Stimulated activated CD8-positive, alpha-beta memory T cell treated with anti-CD3 and anti-CD28 coated beads, Interleukin-4, amount 100 ng/mL, for 48 hours (primary cell): ENCODE measurements around the gene TMEM138.
"Not testable (repeated sequence)": the region's sequence is repeated elsewhere in the genome, so short reads cannot be mapped to it uniquely, and the experiment has no call there.

Source experiments
- DNase-seq: peaks from one replicate; pipeline ENCODE4 v3.0.0-alpha.2; 2020

The TMEM138 gene

DNA sequence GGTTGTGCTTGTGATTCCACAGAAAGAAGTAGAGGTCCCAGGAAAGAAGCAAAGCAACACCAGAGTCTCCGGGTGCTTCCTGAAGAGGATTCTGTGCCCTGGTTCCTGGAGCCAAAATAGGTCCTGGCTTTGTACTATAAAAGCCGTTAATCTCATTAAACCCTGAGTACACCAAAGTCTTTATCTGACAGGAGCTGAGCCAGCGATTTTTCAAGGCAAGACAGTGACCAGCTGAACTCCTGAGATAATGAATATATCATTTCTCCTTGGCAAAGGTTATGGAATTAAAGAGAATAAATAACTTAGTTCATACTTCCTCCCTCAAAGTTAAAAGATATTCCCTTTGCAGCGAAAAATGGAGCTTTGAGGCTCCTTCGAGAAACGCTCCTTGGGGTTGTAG lies 5.2 kb downstream of the TMEM138 start:
- DNase-seq: no peak

DNA sequence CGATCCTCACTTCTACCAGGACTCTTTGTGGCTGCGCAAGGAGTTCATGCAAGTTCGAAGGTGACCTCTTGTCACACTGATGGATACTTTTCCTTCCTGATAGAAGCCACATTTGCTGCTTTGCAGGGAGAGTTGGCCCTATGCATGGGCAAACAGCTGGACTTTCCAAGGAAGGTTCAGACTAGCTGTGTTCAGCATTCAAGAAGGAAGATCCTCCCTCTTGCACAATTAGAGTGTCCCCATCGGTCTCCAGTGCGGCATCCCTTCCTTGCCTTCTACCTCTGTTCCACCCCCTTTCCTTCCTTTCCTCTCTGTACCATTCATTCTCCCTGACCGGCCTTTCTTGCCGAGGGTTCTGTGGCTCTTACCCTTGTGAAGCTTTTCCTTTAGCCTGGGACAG lies 6.5 kb downstream of the TMEM138 start:
- DNase-seq: no peak

DNA sequence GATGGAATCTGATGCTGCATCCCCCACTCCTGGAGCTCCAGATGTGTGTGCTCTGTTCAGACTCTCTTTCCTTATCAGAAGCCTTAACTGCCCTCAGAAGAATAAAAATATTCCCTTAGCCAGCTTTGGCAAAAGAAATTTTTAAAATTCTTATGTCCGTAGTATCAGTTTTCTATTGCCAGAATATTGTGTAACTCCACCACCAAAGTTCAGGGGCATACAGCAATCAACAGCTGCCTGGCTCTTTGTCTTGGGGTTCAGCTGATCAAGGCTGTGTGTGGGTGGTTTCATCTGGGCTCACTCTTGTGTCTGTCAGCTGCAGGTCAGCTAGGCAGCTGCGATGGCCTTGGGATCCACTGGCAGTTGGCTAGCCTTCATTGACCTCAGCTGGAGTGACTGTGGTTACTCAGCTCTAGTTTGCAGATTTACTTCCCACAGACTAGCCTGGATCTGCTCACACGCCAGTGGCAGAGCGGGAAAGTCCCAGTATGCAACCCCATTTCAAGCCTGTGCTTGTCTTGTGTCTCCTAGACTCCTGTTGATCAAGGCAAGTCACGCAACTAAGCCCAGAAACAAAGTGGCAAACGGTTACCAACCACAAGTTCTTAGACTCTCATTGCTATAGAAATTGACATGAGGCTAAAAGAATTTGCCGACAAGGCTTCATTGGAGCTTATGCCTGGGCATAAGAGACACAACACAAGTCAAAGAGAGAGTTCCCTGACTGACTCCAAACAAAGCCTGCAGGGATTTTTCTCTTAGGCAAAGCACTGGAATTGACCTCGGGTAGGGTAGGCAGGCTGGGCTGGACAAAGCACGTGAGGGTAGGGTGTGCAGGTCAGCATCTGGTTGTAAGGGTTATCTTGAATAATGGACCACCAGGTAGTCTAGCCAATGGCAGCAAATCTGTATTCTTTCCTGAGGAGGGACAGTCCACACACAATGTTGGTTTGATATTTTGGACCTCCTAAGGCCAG lies 7.5 kb downstream of the TMEM138 start:
- DNase-seq: no peak

GRCh38 chr11:61370349-61371005 lies 8.3 kb downstream of the TMEM138 start:
- DNase-seq: peak; percentile 32

DNA sequence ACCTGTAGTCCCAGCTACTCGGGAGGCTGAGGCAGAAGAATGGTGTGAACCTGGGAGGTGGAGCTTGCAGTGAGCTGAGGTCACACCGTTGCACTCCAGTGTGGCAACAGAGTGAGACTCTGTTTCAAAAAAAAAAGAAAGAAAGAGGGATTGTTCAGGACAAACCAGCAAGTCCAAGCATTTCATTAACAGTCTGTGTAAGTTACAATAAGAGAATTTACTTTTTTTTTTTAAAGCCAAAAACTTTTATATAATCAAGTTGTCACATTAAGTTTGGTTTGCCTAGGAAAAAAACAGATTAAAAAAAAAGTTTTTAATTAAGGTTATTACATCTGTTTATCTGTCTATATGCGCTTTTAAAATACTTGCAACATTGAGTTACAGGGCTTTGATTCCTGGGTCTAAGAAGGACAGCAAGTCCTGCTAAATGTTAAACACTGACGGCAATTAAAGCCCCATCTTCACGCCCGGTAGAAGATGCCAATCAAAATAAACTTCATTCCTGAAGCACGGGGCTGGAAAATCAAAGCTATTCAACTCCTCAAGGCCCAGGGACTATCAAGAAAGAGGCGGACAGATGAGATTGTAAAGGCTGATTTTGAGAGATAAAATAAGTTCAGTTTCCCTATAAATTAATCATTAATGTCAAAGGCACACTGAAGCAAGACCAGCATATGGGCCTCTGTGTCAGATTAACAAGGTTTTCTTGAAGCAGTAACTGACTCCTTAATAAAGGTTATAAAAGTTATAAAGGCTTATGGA lies 10.7 kb downstream of the TMEM138 start:
- no peak for DNase-seq

DNA sequence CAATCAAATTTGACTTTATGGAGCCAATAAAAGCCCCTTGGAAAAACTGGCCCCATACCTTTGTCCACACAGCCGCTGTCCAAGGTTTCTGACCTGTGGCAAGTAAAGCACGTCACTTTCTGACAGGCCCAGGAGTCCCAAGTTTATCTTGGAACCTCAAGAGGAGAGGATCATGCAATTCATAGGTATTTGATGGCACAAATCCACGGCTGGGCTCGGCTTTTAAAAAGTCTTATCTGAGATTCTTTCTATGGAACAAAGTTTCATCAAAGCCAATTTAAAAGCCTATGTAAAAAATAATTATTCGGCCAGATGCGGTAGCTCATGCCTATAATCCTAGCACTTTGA lies 13.6 kb downstream of the TMEM138 start:
- no peak for DNase-seq

DNA sequence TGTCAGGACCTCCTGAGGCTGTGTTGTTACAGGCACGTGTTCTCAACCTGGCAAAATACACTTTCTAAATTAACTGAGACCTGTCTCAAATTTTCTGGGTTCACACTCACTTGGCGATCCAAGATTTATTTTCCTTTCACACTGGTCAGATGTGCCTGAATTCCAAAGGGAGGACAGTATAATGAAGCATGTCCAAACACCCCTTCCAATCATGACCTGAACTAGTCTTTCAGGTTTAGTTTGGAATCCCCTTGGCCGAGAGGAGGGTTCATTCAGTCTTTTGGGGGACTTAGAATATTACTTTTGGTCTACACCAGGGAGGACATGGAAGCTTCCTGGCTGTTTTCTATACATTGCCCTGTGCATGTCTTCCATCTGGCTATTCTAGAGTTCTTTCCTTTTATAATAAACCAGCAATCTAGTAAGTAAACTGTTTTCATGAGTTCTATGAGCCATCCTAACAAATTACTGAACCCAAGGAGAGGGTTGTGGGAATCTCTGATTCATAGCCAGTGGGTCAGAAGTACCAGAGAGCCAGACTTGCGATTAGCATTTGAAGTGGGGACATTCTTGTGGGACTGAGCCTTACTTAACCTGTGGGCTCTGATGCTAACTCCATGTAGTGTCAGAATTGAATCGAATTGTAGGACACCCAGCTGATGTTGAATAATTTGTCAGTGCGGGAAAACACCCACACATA lies 15.4 kb downstream of the TMEM138 start:
- no peak for DNase-seq

DNA sequence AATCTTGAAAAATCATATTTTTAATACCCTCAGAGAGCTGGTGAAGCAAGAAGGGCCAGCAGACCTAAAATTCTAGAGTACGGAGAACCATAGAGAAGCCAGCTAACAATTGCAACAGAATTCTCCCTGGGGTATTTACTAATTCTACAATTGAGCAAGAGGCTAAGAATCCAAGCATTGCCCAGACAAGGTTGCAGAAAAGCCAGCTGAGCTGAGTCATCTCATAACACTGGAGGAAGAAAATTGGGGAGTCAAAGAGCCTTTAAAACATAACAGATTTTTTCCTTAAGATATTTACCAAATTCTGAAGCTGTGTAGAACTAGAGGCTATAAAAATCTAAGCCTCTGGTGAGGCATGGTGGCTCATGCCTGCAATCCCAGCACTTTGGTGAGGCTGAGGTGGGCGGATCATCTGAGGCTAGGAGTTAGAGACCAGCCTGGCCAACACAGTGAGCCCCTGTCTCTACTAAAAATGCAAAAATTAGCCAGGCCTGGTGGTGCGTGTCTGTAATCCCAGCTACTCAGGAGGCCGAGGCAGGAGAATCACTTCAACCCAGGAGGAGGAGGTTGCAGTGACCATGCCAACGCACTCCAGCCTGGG lies 16.6 kb downstream of the TMEM138 start:
- DNase-seq: no peak

- DNase-seq: no peak
Measured at GRCh38 chr11:61380884-61381283, 18.7 kb downstream of the TMEM138 start.

DNA sequence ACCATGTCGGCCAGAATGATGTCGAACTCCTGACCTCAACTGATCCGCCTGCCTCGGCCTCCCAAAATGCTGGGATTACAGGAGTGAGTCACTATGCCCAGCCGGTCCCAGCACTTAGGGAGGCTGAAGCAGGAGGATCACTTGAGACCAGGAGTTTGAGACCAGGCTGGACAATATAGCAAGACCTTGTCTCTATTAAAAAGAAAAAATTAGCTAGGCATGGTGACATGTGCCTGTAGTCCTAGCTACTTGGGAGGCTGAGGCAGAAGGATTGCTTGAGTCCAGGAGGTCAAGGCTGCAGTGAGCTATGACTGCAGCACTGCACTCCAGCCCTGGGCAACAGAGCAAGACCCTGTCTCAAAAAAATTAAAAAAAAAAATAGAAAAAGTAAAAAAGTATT lies 21.7 kb downstream of the TMEM138 start:
- not testable (repeated sequence) for DNase-seq

GRCh38 chr11:61384271-61385242 lies 22.4 kb downstream of the TMEM138 start:
- no peak for DNase-seq

GRCh38 chr11:61390161-61390560 lies 28.0 kb downstream of the TMEM138 start:
- DNase-seq: no peak

DNA sequence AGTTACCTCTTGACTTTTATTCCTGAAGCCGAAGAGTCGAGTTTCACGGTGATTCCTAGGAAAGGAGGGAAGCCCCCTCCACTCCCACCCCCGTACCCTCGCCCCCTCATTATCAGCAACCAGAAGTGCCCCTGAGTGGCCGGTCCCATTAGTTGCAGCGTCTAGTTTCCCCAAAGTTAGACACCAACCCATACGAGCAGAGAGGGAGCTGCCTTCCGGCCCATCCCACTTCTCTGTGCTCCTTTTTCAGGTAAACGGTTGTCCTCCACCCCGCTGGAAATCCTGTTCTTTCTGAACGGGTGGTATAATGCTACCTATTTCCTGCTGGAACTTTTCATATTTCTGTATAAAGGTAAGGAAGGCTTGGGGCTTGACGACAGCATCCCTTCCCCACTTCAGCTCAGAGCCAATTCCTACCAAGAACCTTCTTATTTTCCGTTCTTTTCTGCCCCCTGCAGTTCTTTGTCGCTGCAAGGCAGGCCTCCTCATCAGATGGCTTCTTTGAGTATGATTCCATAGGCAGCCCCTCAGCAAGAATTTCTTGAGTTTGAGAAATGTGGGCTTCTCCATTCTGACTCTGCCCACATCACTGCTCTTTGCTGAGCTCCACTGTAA lies 30.9 kb downstream of the TMEM138 start:
- peak; percentile 35 for DNase-seq

- DNase-seq: no peak
Measured at GRCh38 chr11:61401173-61401572, 39.0 kb downstream of the TMEM138 start.

DNA sequence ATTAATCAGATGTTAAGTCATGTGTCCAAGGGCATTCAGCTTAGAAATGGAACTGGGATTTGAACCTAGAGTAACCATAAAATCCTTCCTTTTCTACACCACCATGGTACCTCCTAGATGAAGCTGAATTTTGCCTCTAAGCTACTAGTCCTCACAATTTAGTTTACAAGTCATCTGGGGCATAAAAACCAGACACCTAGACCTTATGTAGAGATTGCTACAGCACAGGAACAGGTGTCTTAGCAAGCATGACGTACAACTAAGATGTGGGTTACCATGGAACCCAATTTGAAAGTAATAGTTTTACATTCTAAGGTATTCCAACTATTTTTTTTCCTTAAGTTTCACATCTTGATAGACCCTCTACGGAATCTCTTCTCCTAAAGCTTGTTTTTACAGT lies 39.4 kb downstream of the TMEM138 start:
- no peak for DNase-seq

DNA sequence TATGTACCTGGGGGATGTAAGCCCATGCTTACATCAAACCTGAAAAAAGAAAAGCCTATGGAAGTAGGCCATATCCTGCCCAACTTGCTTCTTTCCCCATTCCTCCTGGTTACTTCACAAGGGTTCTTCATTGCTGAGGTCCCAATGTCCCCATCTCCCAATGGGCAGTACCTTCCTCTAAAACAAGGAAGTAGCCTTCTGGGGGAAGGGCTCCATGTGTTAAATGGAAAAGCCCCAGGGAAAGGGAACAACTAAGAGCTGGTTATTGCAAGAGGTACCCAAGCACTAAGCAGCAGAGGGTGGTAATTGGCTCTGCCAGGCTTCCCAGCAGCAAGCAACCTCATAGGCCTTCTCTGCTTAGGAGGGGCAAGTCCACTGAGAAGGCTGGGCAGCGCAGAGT lies 41.5 kb downstream of the TMEM138 start:
- no peak for DNase-seq

- no peak for DNase-seq
Measured at GRCh38 chr11:61404103-61404502, 41.9 kb downstream of the TMEM138 start.

DNA sequence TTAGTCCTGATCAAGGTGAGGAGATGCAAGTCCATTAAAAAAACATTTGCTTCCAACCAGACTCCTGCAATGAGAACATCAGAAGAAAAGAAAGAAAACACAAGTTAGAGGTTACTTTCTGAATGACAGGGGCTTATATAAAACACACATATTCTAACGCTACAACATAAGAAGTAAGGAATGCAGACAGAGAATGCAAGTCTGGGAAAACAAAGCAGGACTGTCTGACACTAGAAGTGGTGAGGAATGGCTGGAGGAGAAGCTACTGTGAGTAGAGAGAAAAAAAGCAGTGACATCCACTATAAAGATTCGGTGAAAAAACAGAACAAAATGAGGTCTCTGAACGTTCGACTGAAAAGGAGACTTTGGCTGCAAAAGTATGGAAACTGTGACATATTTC lies 42.5 kb downstream of the TMEM138 start:
- no peak for DNase-seq

DNA sequence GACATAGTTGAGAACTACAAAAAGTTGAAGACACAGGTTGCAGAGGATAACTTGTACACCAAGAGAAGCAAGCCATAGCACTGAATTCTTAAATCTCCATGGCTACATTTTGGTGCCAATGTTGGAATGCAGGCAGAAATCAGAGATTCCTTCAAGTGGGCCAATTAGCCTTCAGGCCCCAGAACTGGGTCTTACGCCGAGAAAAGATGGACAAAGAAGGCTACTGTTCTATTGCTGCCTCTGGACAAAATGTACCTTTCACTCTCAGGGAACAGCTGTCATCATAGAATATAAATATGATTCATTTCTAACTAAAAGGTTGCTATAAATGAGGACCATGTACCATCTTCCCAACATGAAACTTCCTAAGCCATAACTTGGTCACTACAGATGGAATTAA lies 43.9 kb downstream of the TMEM138 start:
- DNase-seq: no peak

DNA sequence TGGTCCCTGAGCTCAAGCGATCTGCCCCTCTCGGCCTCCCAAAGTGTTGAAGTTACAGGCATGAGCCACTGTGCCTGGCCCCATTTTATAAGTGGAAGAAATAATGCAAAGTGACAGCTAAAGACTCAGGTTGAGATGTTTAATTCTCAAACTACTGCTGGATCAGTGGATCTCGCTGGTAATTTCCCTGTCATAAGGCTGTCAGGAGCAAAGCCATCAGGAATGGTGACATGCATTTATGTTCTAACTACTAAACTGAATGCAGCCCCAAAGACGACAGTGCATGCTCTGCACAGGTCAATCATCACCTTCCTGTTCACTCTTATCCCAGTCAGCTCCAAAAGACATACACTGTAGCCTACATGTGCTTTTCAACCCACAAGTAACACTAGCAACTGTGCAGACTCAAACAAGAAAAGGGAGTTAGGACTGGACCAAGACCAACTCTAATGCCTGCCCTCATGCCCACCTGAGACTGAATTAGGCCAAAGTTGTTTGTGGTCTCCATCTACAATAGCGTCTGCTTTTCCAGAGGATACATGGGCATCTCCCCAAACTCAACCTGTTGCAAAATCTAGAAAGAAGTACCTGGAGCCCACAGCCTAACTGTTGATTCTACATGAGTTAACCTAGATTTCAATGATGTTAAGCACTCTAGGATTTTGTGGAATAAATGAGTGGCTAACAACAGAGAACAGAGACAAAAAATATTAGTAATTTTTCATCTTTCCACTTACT lies 45.0 kb downstream of the TMEM138 start:
- DNase-seq: no peak
